NB4 (cell line): ENCODE results near the gene GLUD1.
"Not testable (repeated sequence)": the region's sequence is repeated elsewhere in the genome, so short reads cannot be mapped to it uniquely, and the experiment has no call there.

Experiments
- DNase-seq: peaks from one replicate; pipeline ENCODE4 v3.0.0; 2010; ENCODE audit warnings: low read depth
- H3K4me3 ChIP-seq: one replicate; pipeline ENCODE4 v1.5.1; 2011; ENCODE audit warnings: mild to moderate bottlenecking, low read depth, low read length, moderate library complexity
- MAX ChIP-seq: IDR thresholded peaks from 2 replicates; pipeline ENCODE4 v1.6.1; 2011; ENCODE audit warnings: low read depth, low read length
- MYC ChIP-seq: IDR thresholded peaks from 2 replicates; pipeline ENCODE4 v1.6.1; 2011; ENCODE audit warnings: low read depth, low read length
- POLR2A ChIP-seq: IDR thresholded peaks from 2 replicates; pipeline ENCODE4 v1.6.1; 2011; ENCODE audit warnings: mild to moderate bottlenecking; ENCODE audit not compliant: insufficient read length; ENCODE audit errors: extremely low read depth
- TF ChIP-seq, protein P1 (sequence below): IDR thresholded peaks from one replicate; pipeline ENCODE4 v1.5.1; 2012; ENCODE audit warnings: low read depth, low read length

Gene GLUD1

GRCh38 chr10:87092376-87092860 lies 2.2 kb downstream of the GLUD1 start:
- H3K4me3 ChIP-seq, result peak overlapping the region; percentile 77
- DNase-seq, result peak; percentile 18
- TF ChIP-seq MAX (no peak), MYC (no peak), POLR2A (no peak)
- TF ChIP-seq, protein P1, sequence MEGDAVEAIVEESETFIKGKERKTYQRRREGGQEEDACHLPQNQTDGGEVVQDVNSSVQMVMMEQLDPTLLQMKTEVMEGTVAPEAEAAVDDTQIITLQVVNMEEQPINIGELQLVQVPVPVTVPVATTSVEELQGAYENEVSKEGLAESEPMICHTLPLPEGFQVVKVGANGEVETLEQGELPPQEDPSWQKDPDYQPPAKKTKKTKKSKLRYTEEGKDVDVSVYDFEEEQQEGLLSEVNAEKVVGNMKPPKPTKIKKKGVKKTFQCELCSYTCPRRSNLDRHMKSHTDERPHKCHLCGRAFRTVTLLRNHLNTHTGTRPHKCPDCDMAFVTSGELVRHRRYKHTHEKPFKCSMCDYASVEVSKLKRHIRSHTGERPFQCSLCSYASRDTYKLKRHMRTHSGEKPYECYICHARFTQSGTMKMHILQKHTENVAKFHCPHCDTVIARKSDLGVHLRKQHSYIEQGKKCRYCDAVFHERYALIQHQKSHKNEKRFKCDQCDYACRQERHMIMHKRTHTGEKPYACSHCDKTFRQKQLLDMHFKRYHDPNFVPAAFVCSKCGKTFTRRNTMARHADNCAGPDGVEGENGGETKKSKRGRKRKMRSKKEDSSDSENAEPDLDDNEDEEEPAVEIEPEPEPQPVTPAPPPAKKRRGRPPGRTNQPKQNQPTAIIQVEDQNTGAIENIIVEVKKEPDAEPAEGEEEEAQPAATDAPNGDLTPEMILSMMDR, result no peak

GRCh38 chr10:87090779-87091178 lies 3.9 kb downstream of the GLUD1 start:
- DNase-seq, result no peak

DNA sequence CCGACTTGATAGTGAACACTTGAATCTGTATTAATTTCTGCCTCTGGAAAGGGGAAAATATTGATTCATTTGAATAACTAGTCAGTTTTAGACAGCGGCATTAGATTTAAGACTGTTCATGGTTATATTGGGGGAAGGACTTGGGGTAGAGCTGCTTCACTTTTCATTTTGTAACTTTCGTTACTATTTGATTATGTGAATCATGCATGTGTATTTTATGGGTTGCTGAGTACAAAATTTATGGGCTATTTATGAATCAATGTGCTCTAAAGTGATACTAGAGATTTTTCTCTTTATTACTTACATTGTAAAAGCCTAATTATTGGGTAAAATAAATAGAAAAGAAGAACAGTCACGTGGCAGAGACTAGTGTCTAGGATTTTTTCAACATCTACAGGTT lies 4.9 kb downstream of the GLUD1 start:
- no peak for DNase-seq
- TF ChIP-seq MAX, result no peak
- TF ChIP-seq POLR2A, result no peak
- TF ChIP-seq MYC, result no peak
- TF ChIP-seq, protein P1, result no peak
- no peak overlapping the region for H3K4me3 ChIP-seq

More at GRCh38 chr10:87090779-87091178, 3.9 kb downstream of the GLUD1 start:
- H3K4me3 ChIP-seq, result peak overlapping the region; percentile 77
- no peak for TF ChIP-seq MYC
- no peak for TF ChIP-seq POLR2A
- TF ChIP-seq, protein P1, result no peak
- no peak for TF ChIP-seq MAX

DNA sequence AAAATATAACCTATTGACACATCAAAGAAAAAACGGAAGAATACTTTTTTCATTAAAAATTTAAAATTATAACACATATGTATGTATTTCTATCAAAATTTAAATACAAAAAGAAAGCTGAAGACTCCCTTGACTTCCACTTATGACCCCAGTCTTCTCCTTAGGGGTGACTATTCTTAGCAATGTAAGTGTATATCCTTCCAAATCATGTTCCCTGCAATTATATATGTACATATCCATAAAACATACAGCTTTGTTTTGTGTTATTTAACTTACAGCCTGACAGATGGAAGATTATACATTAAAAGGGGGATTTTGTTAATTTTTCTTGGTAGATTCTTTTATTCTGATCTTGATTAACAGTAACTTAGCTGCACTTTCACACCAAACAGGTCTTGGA lies 9.1 kb downstream of the GLUD1 start:
- no peak for DNase-seq
- TF ChIP-seq, protein P1, result no peak
- no peak for TF ChIP-seq MAX
- no peak for TF ChIP-seq MYC
- no peak for TF ChIP-seq POLR2A
- H3K4me3 ChIP-seq, result no peak overlapping the region

- not testable (repeated sequence) for DNase-seq, H3K4me3 ChIP-seq
Measured at GRCh38 chr10:87084291-87084782, 10.3 kb downstream of the GLUD1 start.

DNA sequence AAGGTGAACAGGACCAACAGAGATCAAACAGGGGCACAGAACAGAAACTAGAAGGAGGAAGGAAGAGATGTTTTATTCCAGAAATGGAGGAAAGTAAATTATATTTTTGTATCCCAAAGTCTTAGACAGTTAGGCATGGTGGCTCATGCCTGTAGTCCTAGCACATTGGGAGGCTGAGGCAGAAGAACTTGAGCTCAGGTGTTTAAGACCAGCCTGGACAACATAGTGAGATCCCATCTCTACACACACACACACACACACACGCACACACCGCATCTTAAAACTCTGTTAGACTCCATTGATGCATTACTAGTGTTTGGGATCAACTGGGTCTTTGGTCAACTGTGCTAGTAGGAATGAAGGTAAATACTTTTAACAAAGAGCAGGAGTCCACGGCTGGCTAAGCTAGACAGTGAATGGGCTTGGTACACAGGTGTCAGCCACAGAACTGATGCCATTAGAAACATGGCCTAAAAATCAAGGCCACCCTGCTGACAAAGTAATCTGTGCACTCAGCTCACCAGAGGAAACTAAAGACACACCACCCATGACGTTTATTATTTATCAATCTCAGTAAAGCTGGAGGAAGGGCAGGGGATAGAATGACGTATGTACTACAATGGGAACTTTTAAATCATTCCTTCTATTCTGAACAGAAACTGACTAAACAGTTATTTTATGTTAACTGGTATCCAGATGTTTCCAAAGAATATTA lies 10.9 kb downstream of the GLUD1 start:
- not testable (repeated sequence) for DNase-seq, H3K4me3 ChIP-seq

DNA sequence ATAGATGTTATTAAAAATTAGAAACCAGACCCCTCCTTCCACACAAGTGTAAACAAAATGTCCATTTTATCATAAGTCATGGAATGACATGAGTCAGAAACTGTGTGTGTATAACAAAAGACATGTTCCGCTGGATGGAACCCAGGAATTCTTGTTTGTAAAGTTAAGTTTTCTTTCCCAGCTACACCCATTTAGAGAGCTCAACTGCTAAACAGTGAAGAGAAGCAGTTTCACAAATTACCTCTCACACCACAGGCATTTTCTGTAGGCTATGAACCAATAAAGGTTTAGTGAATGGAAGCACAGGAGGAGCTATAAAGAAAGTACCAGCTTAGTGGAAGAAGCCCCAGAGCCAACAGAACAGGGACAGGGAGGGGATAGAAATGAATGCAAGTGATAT lies 12.4 kb downstream of the GLUD1 start:
- H3K4me3 ChIP-seq, DNase-seq: not testable (repeated sequence)

GRCh38 chr10:87081574-87081973 lies 13.1 kb downstream of the GLUD1 start:
- H3K4me3 ChIP-seq, DNase-seq: not testable (repeated sequence)

- H3K4me3 ChIP-seq, DNase-seq: not testable (repeated sequence)
Measured at GRCh38 chr10:87080621-87081020, 14.0 kb downstream of the GLUD1 start.
